HG03280 (cell line): Measurements from ENCODE around the gene NNAT.

Experiments
- ATAC-seq: cut with Tn5 transposase; IDR thresholded peaks from one replicate; pipeline ENCODE4 v1.9.1; 2021; ENCODE audit warnings: mild to moderate bottlenecking, moderate library complexity; ENCODE audit not compliant: unreplicated experiment

Gene NNAT

GRCh38 chr20:37501940-37502339 is 19.1 kb upstream of the NNAT start:
- ATAC-seq: no peak

DNA sequence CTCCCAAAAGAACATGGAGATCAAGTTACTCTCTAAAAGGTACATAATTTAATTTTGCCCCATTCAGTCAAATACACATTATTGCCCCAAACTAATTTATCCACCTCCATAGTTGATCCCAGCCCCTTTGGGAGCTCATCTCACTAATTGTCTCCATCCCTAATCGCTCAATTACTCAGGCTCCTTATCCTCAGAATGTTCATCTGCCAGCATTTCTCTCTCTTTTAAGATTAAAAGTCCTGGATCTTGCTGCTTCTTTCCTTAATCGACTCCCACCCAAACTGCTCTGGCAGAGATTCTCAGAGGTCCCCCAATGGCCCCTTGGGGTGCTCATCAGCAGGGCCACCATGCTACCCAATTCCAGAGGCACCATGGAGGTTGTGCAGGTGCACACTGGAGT is 18.4 kb upstream of the NNAT start:
- no peak for ATAC-seq

DNA sequence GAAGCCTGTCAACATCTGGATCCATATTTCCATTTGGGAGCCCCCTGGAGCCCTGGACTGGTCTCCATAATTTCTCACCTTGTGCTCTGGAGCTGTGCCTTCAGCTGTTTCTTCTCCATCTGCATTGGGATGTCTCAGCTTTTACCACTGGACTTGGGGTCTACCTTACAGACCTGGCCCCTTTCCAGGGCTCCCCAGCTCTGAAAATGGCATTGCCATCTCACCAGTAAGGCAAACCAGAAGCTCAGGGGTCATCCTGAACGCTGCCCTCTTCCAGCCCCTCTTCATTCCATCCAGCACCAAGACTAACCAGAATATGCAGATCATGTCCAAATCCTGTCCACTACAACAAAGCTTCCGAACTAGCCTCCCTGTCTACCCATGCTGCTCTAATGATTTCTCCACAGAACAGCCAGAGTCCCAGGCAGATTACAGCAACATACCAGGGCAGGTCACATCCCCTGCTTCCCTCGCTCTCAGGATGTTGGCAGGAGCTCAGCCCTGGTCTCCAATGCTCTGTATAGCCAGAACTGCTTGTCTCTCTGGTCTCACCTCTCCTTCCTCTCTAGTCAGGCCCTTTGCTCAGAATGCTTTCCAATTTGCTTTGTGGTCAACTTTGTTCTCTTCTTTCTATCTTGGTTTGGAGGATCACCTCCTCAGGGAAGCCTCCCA is 17.7 kb upstream of the NNAT start:
- ATAC-seq: no peak

DNA sequence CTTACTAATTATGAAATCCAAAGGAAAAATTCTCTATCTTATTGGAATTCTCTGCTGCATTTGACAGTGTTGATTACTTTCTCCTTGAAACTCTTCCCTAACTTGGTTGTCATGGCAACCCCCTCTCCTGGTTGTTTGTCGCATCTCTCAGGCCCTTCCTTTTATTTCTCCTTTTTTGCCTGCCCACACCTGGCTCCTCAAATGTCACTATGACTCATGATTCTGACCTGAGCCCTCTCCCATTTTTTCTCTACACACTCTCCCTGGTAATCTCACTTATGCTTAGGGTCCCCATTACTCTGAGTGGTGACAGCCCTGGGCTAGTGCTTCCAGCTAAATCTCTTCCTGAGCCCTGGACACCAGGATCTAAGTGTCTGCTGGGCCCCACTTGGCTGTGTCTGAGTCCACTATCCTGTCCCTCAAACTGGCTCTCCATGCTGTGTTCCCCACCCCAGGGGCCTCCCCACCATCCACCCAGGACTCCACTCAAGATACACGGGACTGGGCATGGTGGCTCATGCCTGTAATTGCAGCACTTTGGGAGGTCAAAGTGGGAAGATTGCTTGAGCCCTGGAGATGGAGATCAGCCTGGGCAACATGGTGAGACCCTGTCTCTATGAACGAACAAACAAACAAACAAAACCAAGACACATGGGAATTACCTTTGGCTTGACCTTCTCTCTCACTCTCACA is 16.5 kb upstream of the NNAT start:
- ATAC-seq: no peak

DNA sequence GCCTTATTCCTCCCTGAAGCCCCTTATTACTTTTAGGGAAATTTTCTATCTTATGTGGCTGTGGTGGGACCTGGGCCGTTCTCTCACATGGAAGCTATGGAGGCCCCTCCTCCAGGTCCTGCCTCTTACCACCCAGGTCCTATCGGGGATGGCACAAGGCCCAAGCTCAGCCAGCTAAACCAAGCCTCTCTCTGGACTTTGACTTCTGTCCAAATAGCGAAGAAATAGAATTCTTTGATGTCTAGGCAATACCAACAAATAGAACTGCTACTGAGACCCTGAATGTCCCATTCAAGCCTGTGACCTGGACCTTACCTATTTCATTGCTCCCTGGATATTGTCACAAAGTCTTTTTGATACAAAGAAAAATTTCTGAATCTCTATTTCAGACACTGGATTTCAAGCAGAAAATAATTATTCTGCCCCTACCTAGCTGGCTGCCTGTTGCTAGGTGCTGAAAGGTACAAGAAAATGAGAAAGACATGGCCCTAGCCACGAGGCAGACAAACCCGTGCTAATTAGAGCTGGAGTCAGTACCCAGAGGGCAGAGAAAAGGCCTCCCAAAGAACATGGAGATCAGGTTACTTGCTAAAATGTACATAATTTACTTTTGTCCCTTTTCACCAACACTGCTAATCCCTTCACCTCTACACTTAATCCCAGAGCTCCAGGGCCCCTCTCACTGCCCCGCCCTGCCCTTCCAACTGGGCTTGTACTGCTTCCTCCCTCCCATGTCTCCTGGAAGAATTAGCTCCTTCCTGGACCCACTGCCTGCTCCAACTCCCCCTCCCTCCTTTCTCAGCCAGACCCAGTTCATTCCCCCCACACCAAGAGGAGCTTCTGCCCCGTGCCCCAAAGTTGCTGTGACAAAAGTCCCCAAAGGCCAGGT is 15.5 kb upstream of the NNAT start:
- no peak for ATAC-seq

DNA sequence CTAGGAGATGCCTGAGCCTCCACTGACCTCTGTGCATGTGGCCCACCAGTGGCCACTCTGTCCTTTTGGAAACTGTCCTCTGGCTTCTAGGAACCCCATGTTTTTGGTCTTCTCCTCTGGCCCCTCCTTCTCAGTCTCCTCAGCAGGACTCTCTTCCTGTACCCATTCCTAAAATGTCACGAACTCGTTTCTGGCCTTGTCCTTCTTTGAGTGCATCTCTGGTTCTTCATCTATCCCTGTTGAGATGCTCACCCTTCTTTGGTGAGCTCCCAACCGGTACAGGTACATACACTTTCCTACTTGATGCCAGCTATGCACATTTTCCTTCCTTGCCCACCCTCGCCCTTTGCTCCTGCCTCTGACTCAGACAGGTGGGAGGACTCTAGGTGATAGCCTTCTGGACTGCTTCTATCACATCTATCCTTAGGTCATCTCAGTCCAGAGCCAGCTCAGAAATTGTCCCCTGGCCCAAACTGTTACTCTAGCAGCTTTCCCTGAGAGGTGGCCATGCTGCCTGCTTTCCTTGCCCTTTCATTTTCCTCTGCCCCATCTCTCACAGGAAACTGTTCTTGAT is 14.8 kb upstream of the NNAT start:
- no peak for ATAC-seq

- ATAC-seq: no peak
These were observed 10.8 kb upstream of the NNAT start for GRCh38 chr20:37510226-37510625.

DNA sequence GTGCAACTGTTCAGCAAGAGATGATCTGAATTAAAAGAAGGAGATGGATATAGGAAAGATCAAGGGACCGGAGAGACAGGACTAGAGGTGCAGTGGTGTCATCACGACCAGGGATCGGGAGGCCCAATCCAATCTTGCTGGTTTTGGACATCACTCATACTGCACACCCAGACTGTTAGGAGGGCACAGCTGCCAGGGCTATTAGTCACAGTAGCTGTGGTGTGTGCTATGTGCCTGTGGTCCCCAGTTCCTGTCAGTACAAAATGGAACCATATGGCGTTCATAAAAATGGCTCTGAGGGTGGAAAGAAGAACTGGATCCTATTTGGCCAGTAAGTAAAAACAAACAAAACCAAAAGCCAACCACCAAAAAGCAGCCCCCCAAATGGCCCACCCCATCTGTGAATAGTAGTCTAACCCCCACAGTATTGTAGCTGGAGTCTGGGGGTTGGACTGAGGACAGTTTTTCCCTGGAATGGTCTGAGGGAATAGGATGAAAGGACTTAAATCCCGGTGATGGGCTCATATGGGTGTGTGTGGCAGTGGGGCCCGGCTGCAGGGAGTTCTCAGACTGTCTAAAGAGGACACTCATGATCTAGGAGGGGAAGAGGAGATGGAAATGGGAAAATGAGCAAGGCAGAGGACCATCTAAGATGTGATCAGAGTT is 9.3 kb upstream of the NNAT start:
- ATAC-seq: no peak

GRCh38 chr20:37513779-37514359 is 7.2 kb upstream of the NNAT start:
- ATAC-seq: no peak

DNA sequence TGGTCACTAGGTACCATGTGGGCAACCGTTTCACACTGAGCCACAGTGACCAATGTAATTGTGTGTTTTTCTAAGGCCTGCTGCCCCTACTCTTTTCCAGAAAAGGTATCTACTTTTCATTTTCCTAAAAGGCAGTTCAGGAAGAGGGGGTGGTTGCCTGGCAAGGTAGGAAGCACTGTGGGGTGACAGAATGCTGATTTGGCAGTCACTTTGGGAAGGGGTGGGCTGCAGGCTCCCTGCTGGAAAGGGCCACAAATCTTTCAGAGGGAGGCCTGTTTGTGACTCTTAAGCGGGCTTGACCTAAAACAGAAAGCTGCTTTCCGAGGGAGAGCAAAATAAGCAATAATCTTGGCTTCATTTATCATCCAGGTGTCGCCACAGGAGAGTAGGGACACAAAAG is 5.2 kb upstream of the NNAT start:
- no peak for ATAC-seq

GRCh38 chr20:37516811-37517750 is 4.0 kb upstream of the NNAT start:
- no peak for ATAC-seq

GRCh38 chr20:37518059-37518458 is 3.0 kb upstream of the NNAT start:
- ATAC-seq: no peak

GRCh38 chr20:37518606-37519507 is 2.2 kb upstream of the NNAT start:
- no peak for ATAC-seq

GRCh38 chr20:37519508-37520418 is 1.3 kb upstream of the NNAT start:
- no peak for ATAC-seq

GRCh38 chr20:37520419-37520955 is 563 bp upstream of the NNAT start:
- no peak for ATAC-seq

DNA sequence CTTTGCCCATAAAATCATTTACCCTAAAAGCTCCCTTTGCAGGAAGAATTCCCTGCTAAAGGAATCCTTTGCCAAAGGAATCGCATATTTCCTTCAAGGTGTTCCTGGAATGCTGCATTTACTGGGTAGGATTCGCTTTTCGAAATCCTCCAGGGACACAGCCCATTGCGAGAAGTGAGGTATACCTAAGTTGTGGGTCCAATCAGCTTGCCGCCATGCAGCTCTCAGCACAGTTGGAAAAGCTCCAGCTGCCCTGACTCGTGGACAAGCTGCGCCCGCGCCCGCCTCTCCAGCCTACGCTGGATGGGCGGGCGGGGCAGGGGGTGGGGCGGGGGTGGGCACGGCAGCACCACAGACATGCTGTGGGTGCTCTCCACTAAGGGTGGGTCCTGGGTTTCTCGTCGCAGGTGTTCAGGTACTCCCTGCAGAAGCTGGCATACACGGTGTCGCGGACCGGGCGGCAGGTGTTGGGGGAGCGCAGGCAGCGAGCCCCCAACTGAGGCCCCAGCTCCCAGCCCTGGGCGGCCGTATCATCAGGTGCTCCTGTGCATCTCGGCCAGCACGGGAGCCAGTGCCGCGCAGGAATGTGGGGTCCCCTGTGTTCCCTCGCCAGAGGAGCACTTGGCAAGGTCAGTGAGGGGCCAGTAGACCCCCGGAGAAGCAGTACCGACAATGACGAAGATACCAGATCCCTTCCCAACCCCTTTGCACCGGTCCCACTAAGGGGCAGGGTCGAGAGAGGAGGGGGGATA is 1.4 kb downstream of the NNAT start:
- no peak for ATAC-seq
